Measurements from ENCODE around the gene WFDC10B. TPM values are rescaled to one million over a fixed set of nuclear protein-coding genes. Genes with fewer than 3 reads are reported as not detected.
"Not testable (repeated sequence)": the region's sequence is repeated elsewhere in the genome, so short reads cannot be mapped to it uniquely, and the experiment has no call there.

WFDC10B gene
- total RNA-seq, 2 experiments from 2014 or later = not detected

- H3K27ac Mint-ChIP-seq; H3K9me3 Mint-ChIP-seq; H3K4me3 Mint-ChIP-seq; POLR2A ChIA-PET; H3K4me1 Mint-ChIP-seq (ENCODE audit: low read depth); CTCF ChIA-PET; H3K27me3 Mint-ChIP-seq; intact Hi-C loops (cut with micrococcal nuclease); H3K36me3 Mint-ChIP-seq; DNase-seq: not testable (repeated sequence)
These were observed 59.0 kb downstream of the WFDC10B start for GRCh38 chr20:45645869-45646268.

GRCh38 chr20:45641076-45641475, 63.7 kb downstream of the WFDC10B start:
- POLR2A ChIA-PET; intact Hi-C loops (cut with micrococcal nuclease); H3K36me3 Mint-ChIP-seq; H3K27me3 Mint-ChIP-seq; H3K4me1 Mint-ChIP-seq (ENCODE audit: low read depth); CTCF ChIA-PET; DNase-seq; H3K9me3 Mint-ChIP-seq; H3K27ac Mint-ChIP-seq; H3K4me3 Mint-ChIP-seq: not testable (repeated sequence)

GRCh38 chr20:45639687-45640086, 65.1 kb downstream of the WFDC10B start:
- Mint-ChIP-seq H3K27me3 (peaks cover 5% of the 10 kb centered on the region), H3K9me3 (no peaks in the 10 kb centered on the region), H3K27ac (no peak overlapping the region), H3K4me1 (ENCODE audit: low read depth) (no peaks in the 10 kb centered on the region), H3K4me3 (no peak overlapping the region), H3K36me3 (no peaks in the 10 kb centered on the region)
- POLR2A ChIA-PET = no interaction called here
- DNase-seq = no peak
- intact Hi-C loops (cut with micrococcal nuclease) = no loop called here
- CTCF ChIA-PET = no interaction called here

- no peaks in the 10 kb centered on the region for H3K4me1 Mint-ChIP-seq (ENCODE audit: low read depth)
- no peak overlapping the region for H3K4me3 Mint-ChIP-seq
- H3K36me3 Mint-ChIP-seq = no peaks in the 10 kb centered on the region
- H3K9me3 Mint-ChIP-seq = no peaks in the 10 kb centered on the region
- ChIA-PET POLR2A (no interaction called here), CTCF (no interaction called here)
- no peak overlapping the region for H3K27ac Mint-ChIP-seq
- intact Hi-C loops (cut with micrococcal nuclease) = no loop called here
- peaks cover 10% of the 10 kb centered on the region for H3K27me3 Mint-ChIP-seq
- no peak for DNase-seq
These were observed 68.3 kb downstream of the WFDC10B start for GRCh38 chr20:45636513-45636912.

Small RNAs within 50 kb of the gene (microRNA-seq; reads per million reads assigned to microRNA genes)
- not detected for gene MIR3617 (ENCODE audit: borderline microRNAs expressed, borderline number of aligned reads, borderline replicate concordance)

Other genes starting within 250 kb of the WFDC10B start
- under 1 TPM; 0.38 to 0.92 TPM for gene WFDC2, start 235.3 kb downstream of the WFDC10B start, total RNA-seq
- not detected for gene SPINT3, start 189.4 kb downstream of the WFDC10B start, total RNA-seq
- not detected for gene WFDC6, start 165.5 kb downstream of the WFDC10B start, total RNA-seq
- not detected for gene EPPIN, start 157.6 kb downstream of the WFDC10B start, total RNA-seq
- gene WFDC8, start 125.7 kb downstream of the WFDC10B start, total RNA-seq = not detected
- not detected for gene WFDC10A, start 75.3 kb downstream of the WFDC10B start, total RNA-seq
- not detected for gene WFDC9, start 73.7 kb downstream of the WFDC10B start, total RNA-seq
- not detected for gene WFDC11, start 34.8 kb downstream of the WFDC10B start, total RNA-seq
- not detected for gene WFDC13, start 3.0 kb downstream of the WFDC10B start, total RNA-seq
- not detected for gene SPINT4, start 17.3 kb upstream of the WFDC10B start, total RNA-seq
- not detected for gene WFDC3, start 86.9 kb upstream of the WFDC10B start, total RNA-seq
- 10 to 100 TPM; 24.9 to 27.0 TPM for gene DNTTIP1, start 86.9 kb upstream of the WFDC10B start, total RNA-seq
- gene UBE2C, start 107.6 kb upstream of the WFDC10B start, total RNA-seq = 100 to 1,000 TPM; 192 to 196 TPM
- gene TNNC2, start 122.3 kb upstream of the WFDC10B start, total RNA-seq = not detected
- 1 to 10 TPM; 1.8 to 2.2 TPM for gene SNX21, start 128.8 kb upstream of the WFDC10B start, total RNA-seq
- gene ACOT8, start 152.4 kb upstream of the WFDC10B start, total RNA-seq = 10 to 100 TPM; 25.5 to 29.0 TPM
- 1 to 10 TPM; 4.7 TPM for gene ZSWIM3, start 152.6 kb upstream of the WFDC10B start, total RNA-seq
- gene ZSWIM1, start 176.2 kb upstream of the WFDC10B start, total RNA-seq = 1 to 10 TPM; 7.7 to 8.1 TPM
- gene SPATA25, start 182.6 kb upstream of the WFDC10B start, total RNA-seq = under 1 TPM; 0.50 to 0.63 TPM
- gene NEURL2, start 186.2 kb upstream of the WFDC10B start, total RNA-seq = 1 to 10 TPM; 2.3 to 2.5 TPM
- gene CTSA, start 186.3 kb upstream of the WFDC10B start, total RNA-seq = 10 to 100 TPM; 49.8 to 54.8 TPM
- gene PLTP, start 207.1 kb upstream of the WFDC10B start, total RNA-seq = 1 to 10 TPM; 9.4 to 9.5 TPM
- 10 to 100 TPM; 29.9 to 33.0 TPM for gene PCIF1, start 229.7 kb upstream of the WFDC10B start, total RNA-seq

Data from activated CD4-positive, alpha-beta memory T cell treated with anti-CD3 and anti-CD28 coated beads for 36 hours (primary cell).